Activated naive CD4-positive, alpha-beta T cell treated with anti-CD3 and anti-CD28 coated beads, Interleukin-2, amount 50 U/mL, for 72 hours (primary cell): ENCODE measurements around the gene MOCOS. TPM values are rescaled to one million over a fixed set of nuclear protein-coding genes. Genes with fewer than 3 reads are reported as not detected.
"Not testable (repeated sequence)": the region's sequence is repeated elsewhere in the genome, so short reads cannot be mapped to it uniquely, and the experiment has no call there.

Experiments
- ATAC-seq, 2 donors: fragments of 150-1000 bp; cut with Tn5 transposase; 2 replicates each; pipeline ENCODE4 v1.10.0; 2021; ENCODE audit warnings: mild to moderate bottlenecking in 2 of 2, moderate library complexity in 2 of 2
- DNase-seq, 2 donors: peaks; one replicate each; pipeline ENCODE4 v3.0.0; 2021 to 2022; ENCODE audit warnings: low spot score in 2 of 2
- H3K27ac Mint-ChIP-seq, 2 donors: one replicate each; pipeline ENCODE4 v1.8.0; 2022; ENCODE audit warnings: mild to moderate bottlenecking in 2 of 2, mixed read lengths in 2 of 2
- H3K36me3 Mint-ChIP-seq, 2 donors: one replicate each; pipeline ENCODE4 v1.8.0; 2022; ENCODE audit warnings: mixed read lengths in 2 of 2
- H3K9me3 Mint-ChIP-seq, 2 donors: one replicate each; pipeline ENCODE4 v1.8.0; 2022; ENCODE audit warnings: mixed read lengths in 2 of 2
- total RNA-seq, 2 donors: library from RNA; stranded (reverse); gene quantifications; one replicate each; pipeline ENCODE4 v1.2.3, GENCODE V29; 2022

The MOCOS gene
- total RNA-seq, 2 donors from 2014 or later: 0.19 to 0.36 TPM

- DNase-seq (no peak), ATAC-seq (no peak)
- no peaks in the 10 kb centered on the region for H3K9me3 Mint-ChIP-seq
- H3K27ac Mint-ChIP-seq: peak overlapping the region; percentile 14 to 79
- peaks cover 0 to 6% of the 10 kb centered on the region in 2 donors for H3K36me3 Mint-ChIP-seq
Observed at GRCh38 chr18:36167692-36168218, 19.5 kb upstream of the MOCOS start.

- H3K9me3 Mint-ChIP-seq, DNase-seq, H3K36me3 Mint-ChIP-seq: not testable (repeated sequence)
- ATAC-seq: peak in 1 of 2 donors; percentile 20
- peak overlapping the region; percentile 14 to 79 for H3K27ac Mint-ChIP-seq
Observed at GRCh38 chr18:36168296-36168695, 19.0 kb upstream of the MOCOS start.

GRCh38 chr18:36169938-36170337 lies 17.4 kb upstream of the MOCOS start:
- H3K36me3 Mint-ChIP-seq: no peaks in the 10 kb centered on the region
- no peak for DNase-seq
- no peak for ATAC-seq
- H3K9me3 Mint-ChIP-seq: no peaks in the 10 kb centered on the region
- peak overlapping the region in 1 of 2 donors; percentile 63 for H3K27ac Mint-ChIP-seq

DNA sequence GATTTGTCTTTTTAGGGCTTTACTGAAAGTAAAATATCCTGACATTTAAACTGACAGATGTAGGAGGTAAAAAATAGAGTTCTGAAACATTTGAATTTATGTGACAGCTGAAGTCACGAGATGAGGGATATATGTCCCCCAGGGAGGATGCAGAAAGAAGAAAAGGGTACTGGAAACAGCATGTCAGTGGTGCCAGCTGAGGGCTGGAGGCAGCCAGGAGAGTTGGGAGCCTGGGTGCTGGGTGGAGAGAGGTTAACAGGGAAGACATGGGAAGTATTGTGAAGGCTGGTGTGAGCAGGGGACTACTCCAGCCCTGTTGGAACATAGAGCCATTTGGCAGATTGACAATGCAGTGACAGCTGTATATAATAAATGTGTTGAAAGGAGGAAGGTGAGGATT lies 11.8 kb upstream of the MOCOS start:
- no peak for DNase-seq
- H3K27ac Mint-ChIP-seq: no peak overlapping the region
- H3K9me3 Mint-ChIP-seq: no peaks in the 10 kb centered on the region
- ATAC-seq: no peak
- H3K36me3 Mint-ChIP-seq: no peaks in the 10 kb centered on the region

- no peaks in the 10 kb centered on the region for H3K36me3 Mint-ChIP-seq
- no peaks in the 10 kb centered on the region for H3K9me3 Mint-ChIP-seq
- ATAC-seq (no peak), DNase-seq (no peak)
- H3K27ac Mint-ChIP-seq: no peak overlapping the region
Observed at GRCh38 chr18:36176177-36176584, 11.1 kb upstream of the MOCOS start.

DNA sequence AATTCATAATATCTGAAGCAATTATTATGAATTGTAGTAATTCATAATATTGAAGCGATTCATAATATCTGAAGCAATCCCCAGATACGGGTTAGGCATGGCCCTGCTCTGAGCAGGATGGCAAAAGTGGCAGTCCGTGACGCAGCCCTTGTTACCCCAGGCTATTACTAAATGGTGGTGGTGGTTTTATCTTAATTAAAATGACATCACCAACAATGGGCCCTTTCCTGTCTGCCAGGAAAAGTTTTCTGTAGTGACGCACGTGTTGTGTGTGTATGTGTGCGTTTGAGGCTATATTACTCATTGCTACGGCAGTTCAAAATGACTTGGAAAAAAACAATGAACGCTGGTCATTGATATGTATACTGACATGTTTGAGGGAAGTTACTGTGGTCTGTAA lies 10.6 kb upstream of the MOCOS start:
- no peaks in the 10 kb centered on the region for H3K9me3 Mint-ChIP-seq
- DNase-seq (no peak), ATAC-seq (no peak)
- H3K27ac Mint-ChIP-seq: peak overlapping the region in 1 of 2 donors; percentile 1
- H3K36me3 Mint-ChIP-seq: no peaks in the 10 kb centered on the region

DNA sequence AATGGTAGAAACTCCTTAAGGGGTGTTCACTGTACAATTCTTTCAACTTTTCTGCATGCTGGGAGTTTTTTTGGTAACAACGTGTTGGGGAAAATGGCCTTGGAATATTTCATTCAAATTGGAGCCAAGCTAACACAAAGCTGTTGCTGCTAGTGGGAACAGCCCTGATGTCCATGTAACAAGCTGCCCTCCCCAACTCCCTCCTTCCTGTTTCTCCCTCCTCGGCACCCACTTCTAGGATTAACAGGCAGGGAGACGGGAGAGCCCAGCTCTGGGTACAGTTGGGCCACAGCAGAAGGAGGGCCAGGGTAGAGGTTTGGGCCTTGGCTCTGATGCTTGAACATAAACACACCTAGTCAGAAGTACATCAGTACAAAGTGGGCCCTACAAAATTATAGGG lies 9.4 kb upstream of the MOCOS start:
- Mint-ChIP-seq H3K36me3 (no peaks in the 10 kb centered on the region), H3K27ac (no peak overlapping the region), H3K9me3 (no peaks in the 10 kb centered on the region)
- ATAC-seq (no peak), DNase-seq (no peak)

DNA sequence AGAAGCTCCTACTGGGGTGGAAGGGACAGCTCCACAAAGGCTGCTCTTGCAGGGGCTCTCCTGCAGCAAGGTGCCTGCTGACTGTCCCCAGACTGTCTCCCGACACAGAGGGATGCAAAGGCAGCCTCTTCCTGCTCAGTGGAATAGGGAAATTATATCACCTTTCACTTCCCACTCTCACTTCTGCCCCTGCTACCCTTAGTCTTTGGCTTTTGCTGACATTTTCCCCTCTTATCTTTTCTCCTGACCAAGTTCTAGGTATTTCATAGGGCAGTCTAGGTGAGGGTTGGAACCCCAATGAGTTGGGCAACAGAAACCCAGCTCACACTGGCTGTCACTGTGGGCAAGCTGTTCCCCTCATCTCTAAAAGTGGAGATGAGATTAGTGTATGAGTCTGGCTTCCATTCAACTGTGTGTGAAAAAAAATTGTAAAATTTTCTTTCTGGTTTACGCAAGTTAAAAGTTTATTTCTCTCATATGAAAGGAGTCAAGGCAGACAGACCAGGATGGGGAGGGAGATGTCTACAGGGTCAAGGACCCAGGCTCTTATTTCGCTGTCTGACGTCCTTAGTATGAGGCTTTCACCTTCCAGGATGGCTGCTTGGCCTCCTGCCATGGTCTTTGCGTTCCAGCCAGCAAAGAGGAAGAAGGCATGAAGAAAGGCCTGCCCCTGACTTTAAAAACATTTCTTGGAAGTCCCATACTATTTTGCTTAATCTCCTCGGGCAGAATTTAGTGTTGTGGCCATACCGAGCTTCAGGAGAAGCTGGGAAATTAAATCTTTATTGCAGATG lies 7.5 kb upstream of the MOCOS start:
- Mint-ChIP-seq H3K36me3 (no peaks in the 10 kb centered on the region), H3K27ac (no peak overlapping the region), H3K9me3 (no peaks in the 10 kb centered on the region)
- ATAC-seq (peak; percentile 21 to 27), DNase-seq (no peak)

- no peaks in the 10 kb centered on the region for H3K9me3 Mint-ChIP-seq
- ATAC-seq (no peak), DNase-seq (no peak)
- H3K36me3 Mint-ChIP-seq: no peaks in the 10 kb centered on the region
- no peak overlapping the region for H3K27ac Mint-ChIP-seq
Observed at GRCh38 chr18:36181441-36181840, 5.9 kb upstream of the MOCOS start.

DNA sequence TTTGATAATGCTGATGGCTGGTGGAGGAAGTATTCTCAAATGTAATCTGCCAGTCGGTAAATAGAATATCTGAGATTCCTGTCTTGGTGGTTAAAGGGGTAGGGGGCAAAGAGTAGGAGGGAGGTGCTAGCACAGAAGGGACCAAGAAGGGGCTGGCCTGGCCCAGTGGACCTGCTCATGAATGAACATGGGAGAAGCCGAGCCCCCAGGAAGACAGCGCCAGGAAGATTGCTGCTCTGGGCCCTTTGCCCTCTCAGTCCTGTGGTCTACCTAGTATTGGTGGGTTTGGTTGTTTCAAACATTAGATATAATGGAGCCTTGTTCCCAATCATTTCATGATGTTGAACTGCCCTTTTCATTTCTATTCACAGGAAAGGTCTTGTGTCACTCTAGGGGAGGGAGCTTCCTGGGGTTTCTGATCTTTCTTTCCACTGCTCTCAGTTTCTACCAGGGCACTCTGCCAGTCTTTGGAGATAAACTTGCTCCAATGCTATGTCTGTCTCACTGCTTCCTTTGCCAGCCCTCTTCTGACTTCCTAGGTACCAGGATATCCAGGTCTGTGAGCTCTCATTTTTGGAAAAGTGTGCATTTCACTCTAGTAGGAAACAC lies 5.3 kb upstream of the MOCOS start:
- ATAC-seq: no peak
- no peaks in the 10 kb centered on the region for H3K36me3 Mint-ChIP-seq
- no peak overlapping the region for H3K27ac Mint-ChIP-seq
- DNase-seq: no peak
- H3K9me3 Mint-ChIP-seq: no peaks in the 10 kb centered on the region

- peaks cover 0 to 3% of the 10 kb centered on the region in 2 donors for H3K36me3 Mint-ChIP-seq
- ATAC-seq: no peak
- DNase-seq: no peak
- no peaks in the 10 kb centered on the region for H3K9me3 Mint-ChIP-seq
- no peak overlapping the region for H3K27ac Mint-ChIP-seq
Observed at GRCh38 chr18:36183033-36183432, 4.3 kb upstream of the MOCOS start.

GRCh38 chr18:36183987-36184386 lies 3.3 kb upstream of the MOCOS start:
- H3K36me3 Mint-ChIP-seq: peaks cover 0 to 10% of the 10 kb centered on the region in 2 donors
- ATAC-seq (no peak), DNase-seq (no peak)
- H3K27ac Mint-ChIP-seq: no peak overlapping the region
- H3K9me3 Mint-ChIP-seq: no peaks in the 10 kb centered on the region

GRCh38 chr18:36185157-36185556 lies 2.1 kb upstream of the MOCOS start:
- DNase-seq: no peak
- H3K36me3 Mint-ChIP-seq: peaks cover 0 to 15% of the 10 kb centered on the region in 2 donors
- no peaks in the 10 kb centered on the region for H3K9me3 Mint-ChIP-seq
- no peak overlapping the region for H3K27ac Mint-ChIP-seq
- ATAC-seq: no peak

- no peak for ATAC-seq
- H3K9me3 Mint-ChIP-seq: no peaks in the 10 kb centered on the region
- H3K27ac Mint-ChIP-seq: no peak overlapping the region
- peaks cover 0 to 15% of the 10 kb centered on the region in 2 donors for H3K36me3 Mint-ChIP-seq
- DNase-seq: no peak
Observed at GRCh38 chr18:36185901-36186460, 1.3 kb upstream of the MOCOS start.

DNA sequence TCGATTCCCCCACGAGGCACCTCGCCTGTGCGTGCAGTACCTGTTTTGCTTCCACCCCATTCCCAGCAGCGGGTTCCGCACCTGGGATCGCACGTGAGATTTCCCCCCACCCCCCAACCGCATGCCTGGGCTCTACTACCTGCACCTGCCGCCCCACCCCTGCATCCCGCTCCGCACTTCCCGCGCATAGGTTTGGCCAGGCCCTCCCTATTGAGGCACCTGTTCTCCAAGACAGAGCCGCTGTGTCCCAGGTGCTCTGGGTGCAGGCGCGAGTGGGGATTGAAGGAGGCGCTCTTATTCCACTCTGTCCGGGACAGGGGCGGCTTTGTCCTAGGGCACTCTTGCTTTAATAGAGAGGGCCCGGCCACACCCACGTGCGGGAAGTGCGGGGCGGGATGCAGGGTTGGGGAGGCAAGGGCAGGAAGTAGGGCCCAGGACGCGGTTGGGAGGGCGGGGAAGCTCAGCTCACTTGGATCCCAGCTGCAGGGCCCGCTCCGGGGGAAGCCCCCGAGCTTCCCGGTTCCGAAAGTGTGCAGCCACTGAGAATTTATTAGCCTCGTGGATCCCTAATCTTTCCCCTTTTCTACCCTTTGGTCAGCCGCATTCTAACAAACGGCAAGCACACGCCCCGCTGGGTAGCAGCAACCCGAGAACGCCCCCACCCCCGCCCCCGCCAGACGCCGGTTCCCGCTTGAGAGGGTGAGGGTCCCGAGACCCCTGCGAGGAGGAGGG lies 670 bp upstream of the MOCOS start:
- no peaks in the 10 kb centered on the region for H3K9me3 Mint-ChIP-seq
- peak; percentile 22 to 36 for ATAC-seq
- peaks cover 0 to 15% of the 10 kb centered on the region in 2 donors for H3K36me3 Mint-ChIP-seq
- H3K27ac Mint-ChIP-seq: no peak overlapping the region
- peak in 1 of 2 donors; percentile 9 for DNase-seq

DNA sequence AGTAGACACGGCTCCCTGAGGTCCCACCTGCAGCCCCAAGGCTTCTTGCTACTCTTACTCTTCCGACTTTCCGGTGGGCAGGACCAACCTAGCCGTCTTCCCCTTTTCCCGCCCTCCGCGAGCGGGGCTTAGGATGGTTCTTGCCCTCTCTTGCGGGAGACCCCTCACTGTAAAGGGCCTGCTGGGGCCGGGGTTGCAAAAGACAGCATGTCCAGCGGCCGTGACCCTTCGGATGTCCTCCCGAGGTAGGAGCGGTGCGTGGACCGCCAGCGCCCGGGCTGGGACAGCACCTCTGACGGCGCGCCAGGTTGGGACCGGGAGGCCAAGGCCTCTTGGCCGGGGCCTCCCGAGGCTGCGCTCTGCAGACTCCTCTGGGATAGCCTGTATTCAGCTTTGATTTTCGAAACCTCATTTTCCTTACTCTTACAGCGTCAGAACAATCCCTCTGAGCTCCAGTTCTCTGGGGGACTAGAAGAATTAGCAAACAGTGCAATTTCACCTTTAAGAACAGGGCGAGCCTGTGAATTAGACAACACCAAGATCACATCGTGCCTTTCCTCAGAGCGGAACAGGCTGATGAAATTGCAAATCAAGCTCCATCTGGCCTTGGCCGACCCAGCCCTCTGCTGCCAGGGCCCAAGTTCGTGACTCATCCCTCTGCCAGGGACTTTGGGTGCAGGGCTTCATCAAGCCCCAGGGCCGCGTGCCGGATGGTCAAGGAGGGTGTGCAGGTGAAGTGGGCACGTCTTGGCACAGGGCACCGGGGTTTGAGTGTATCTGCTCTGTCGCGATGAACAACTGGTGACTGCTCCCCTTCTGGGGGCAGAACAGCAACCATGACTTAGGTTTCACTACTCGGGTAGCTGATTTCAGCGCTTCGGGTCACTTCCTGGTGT lies 777 bp downstream of the MOCOS start:
- DNase-seq: peak in 1 of 2 donors; percentile 35
- peaks cover 0 to 15% of the 10 kb centered on the region in 2 donors for H3K36me3 Mint-ChIP-seq
- H3K27ac Mint-ChIP-seq: peak overlapping the region in 1 of 2 donors; percentile 19
- ATAC-seq: peak in 1 of 2 donors; percentile 32
- H3K9me3 Mint-ChIP-seq: no peaks in the 10 kb centered on the region
